Coronary artery (tissue), 2 donors: ENCODE measurements around the gene SEPTIN8.
A peak's percentile ranks its signal among the peaks of the same experiment; 100 is the strongest.

ENCODE experiments used
- DNase-seq: peaks from one replicate; pipeline ENCODE4 v3.0.0-alpha.2; 2017; ENCODE audit warnings: low spot score
- H3K27ac ChIP-seq, 2 donors: fragments of 200-600 bp; sonication (generic); one replicate each; pipeline ENCODE4 v1.5.1; 2016 to 2019
- H3K4me3 ChIP-seq: fragments of 200-600 bp; sonication (generic); 2 replicates; pipeline ENCODE4 v1.5.1; 2016; ENCODE audit warnings: mild to moderate bottlenecking, moderate library complexity
- CTCF ChIP-seq: fragments of 200-600 bp; sonication (generic); IDR thresholded peaks from one replicate; pipeline ENCODE4 v1.5.1; 2019; ENCODE audit warnings: antibody characterized with exemption

Gene SEPTIN8

GRCh38 chr5:132788990-132789886 lies 12.2 kb upstream of the SEPTIN8 start:
- Histone ChIP-seq H3K4me3 (no peak overlapping the region), H3K27ac (no peak overlapping the region)
- no peak for DNase-seq
- no peak for TF ChIP-seq CTCF

GRCh38 chr5:132788508-132788907 lies 11.5 kb upstream of the SEPTIN8 start:
- DNase-seq, result no peak
- Histone ChIP-seq H3K27ac (no peak overlapping the region), H3K4me3 (no peak overlapping the region)
- no peak for TF ChIP-seq CTCF

- H3K4me3 ChIP-seq, result no peak overlapping the region
- TF ChIP-seq CTCF, result no peak
- DNase-seq, result no peak
- H3K27ac ChIP-seq, result no peak overlapping the region
Observed at GRCh38 chr5:132787076-132787475, 10.0 kb upstream of the SEPTIN8 start.

GRCh38 chr5:132785864-132786263 lies 8.8 kb upstream of the SEPTIN8 start:
- no peak overlapping the region for H3K27ac ChIP-seq
- H3K4me3 ChIP-seq, result no peak overlapping the region
- TF ChIP-seq CTCF, result no peak
- no peak for DNase-seq

GRCh38 chr5:132785365-132785764 lies 8.3 kb upstream of the SEPTIN8 start:
- no peak for TF ChIP-seq CTCF
- peak overlapping the region; percentile 35 for H3K4me3 ChIP-seq
- DNase-seq, result no peak
- no peak overlapping the region for H3K27ac ChIP-seq

- DNase-seq, result peak; percentile 45
- Histone ChIP-seq H3K4me3 (no peak overlapping the region), H3K27ac (no peak overlapping the region)
- no peak for TF ChIP-seq CTCF
Observed at GRCh38 chr5:132782101-132782500, 5.1 kb upstream of the SEPTIN8 start.

- no peak for DNase-seq
- TF ChIP-seq CTCF, result no peak
- H3K27ac ChIP-seq, result no peak overlapping the region
- no peak overlapping the region for H3K4me3 ChIP-seq
Observed at GRCh38 chr5:132781029-132781428, 4.0 kb upstream of the SEPTIN8 start.
